Uterus (tissue), 2 donors: ENCODE results near the gene DPCD.

Source experiments
- CTCF ChIP-seq, 4 experiments: fragments of 200-600 bp in 2 of 4; fragments of 450-650 bp in 2 of 4; sonication (generic) in 2 of 4; IDR thresholded peaks; one replicate each; pipeline ENCODE4 v1.5.1; 2016 to 2019; ENCODE audit warnings: antibody characterized with exemption in 4 of 4, mild to moderate bottlenecking in 2 of 4, moderate library complexity in 1 of 4
- POLR2A ChIP-seq, 2 donors: fragments of 450-650 bp; IDR thresholded peaks; one replicate each; pipeline ENCODE4 v1.6.1; 2016; ENCODE audit warnings: antibody characterized with exemption in 2 of 2, mild to moderate bottlenecking in 1 of 2, moderate library complexity in 1 of 2

DNA sequence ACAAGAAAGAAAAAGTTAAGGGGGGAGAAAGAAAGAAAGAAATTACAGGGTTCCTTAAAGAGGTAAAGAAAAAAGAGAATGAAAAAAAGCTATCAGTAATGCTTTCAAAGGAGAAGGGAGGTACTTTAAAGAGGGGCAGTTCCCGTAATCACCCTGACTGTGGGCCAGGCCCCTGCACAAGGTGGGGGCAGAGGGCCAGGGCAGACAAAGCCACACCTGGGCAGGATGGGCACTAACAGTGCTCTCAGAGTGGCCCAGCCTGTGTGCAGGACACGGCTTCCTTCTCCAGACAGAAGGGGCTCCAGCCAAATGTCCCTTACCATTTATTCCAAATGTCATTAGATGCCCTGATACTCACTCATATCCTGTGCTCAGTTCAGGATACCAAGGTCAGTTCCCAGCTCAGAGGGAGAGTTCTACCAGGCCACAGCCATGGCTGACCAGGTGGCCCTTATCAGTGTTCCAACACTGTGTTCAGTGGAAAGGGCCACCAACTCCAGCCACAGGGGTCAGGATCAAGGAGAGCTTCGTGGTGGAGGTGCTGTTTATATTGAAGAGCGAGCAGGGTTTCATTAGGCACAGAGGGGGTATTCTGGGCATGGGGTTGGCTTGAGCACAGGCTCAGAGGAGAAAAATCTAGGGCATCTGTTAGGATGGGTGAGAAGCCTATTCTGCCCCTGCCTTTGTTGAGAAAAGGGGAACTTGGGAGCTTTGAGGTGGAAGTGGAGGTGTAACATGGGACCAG is 29.9 kb downstream of the DPCD start:
- TF ChIP-seq CTCF (IDR thresholded peaks at IDR 0.05) (no peak), POLR2A (IDR thresholded peaks at IDR 0.05) (no peak)
